22Rv1 (cell line): ENCODE measurements around the gene ABHD17C.

ENCODE experiments used
- ZFX ChIP-seq: fragments of 450-650 bp; IDR thresholded peaks from 2 replicates; pipeline ENCODE4 v1.6.1; 2017; ENCODE audit warnings: antibody characterized with exemption, borderline replicate concordance
- TF ChIP-seq, protein P1 (sequence below): fragments of 450-650 bp; IDR thresholded peaks from 2 replicates; pipeline ENCODE4 v1.5.1; 2017; ENCODE audit warnings: mild to moderate bottlenecking

DNA sequence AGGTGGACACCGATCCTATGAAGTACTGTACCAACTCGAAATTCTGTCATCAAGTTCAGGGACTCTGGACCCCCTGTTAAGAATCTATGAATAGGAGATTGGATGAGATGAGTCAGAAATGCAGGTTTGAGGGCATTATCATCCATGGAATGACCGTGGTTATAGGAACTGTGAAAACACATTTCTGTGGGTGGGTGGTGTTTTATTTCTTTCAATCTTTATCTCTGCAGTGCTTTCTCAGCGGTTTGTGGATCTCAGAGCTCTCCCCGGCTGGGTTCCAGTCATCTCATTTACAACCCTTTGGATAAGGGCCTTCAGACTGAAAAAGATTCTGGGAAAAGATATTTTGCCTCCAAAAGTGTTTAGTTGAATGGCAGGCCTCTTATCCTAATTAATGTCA lies 5.4 kb upstream of the ABHD17C start:
- TF ChIP-seq, protein P1, sequence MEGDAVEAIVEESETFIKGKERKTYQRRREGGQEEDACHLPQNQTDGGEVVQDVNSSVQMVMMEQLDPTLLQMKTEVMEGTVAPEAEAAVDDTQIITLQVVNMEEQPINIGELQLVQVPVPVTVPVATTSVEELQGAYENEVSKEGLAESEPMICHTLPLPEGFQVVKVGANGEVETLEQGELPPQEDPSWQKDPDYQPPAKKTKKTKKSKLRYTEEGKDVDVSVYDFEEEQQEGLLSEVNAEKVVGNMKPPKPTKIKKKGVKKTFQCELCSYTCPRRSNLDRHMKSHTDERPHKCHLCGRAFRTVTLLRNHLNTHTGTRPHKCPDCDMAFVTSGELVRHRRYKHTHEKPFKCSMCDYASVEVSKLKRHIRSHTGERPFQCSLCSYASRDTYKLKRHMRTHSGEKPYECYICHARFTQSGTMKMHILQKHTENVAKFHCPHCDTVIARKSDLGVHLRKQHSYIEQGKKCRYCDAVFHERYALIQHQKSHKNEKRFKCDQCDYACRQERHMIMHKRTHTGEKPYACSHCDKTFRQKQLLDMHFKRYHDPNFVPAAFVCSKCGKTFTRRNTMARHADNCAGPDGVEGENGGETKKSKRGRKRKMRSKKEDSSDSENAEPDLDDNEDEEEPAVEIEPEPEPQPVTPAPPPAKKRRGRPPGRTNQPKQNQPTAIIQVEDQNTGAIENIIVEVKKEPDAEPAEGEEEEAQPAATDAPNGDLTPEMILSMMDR, result no peak
- no peak for TF ChIP-seq ZFX
